Measurements from ENCODE around the gene RTL3.

Gene RTL3

DNA sequence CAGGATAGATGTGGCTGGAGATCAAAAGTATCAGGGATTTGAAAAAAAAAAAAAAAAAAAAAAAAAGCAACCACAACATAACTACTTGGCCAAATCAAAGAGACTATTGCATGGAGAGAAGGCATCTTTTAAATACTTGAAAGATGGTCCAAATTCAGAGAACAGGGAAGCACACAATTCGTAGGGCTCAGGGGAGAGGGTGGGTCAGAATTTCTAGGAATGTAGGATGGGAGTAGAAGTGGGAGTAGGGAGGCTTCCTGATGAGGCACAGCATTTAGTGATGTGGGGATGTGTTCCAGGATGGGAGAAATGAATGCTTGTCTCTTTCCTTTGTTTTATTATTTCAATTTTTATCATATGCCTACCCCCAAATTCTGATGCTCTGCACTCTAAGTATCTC is 36.3 kb downstream of the RTL3 start:
- Histone ChIP-seq H3K79me2 (ENCODE audit: low read length) (no peaks in the 10 kb centered on the region), H4K20me1 (ENCODE audit: insufficient read depth, low read length) (no peaks in the 10 kb centered on the region), H3K36me3 (replicated peaks; ENCODE audit: low read depth, low read length) (no peaks in the 10 kb centered on the region), H3K4me3 (ENCODE audit: low read length) (no peak overlapping the region), H3K27me3 (ENCODE audit: low read depth, low read length) (no peaks in the 10 kb centered on the region), H3K9ac (ENCODE audit: low read length) (no peak overlapping the region), H2AFZ (ENCODE audit: low read depth, low read length) (no peak overlapping the region), H3K4me2 (ENCODE audit: low read length) (no peak overlapping the region), H3K4me1 (ENCODE audit: low read length) (no peaks in the 10 kb centered on the region), H3K27ac (ENCODE audit: low read length) (no peak overlapping the region), H3K9me3 (ENCODE audit: insufficient read depth, low read length) (no peaks in the 10 kb centered on the region)
- TF ChIP-seq, protein P1, sequence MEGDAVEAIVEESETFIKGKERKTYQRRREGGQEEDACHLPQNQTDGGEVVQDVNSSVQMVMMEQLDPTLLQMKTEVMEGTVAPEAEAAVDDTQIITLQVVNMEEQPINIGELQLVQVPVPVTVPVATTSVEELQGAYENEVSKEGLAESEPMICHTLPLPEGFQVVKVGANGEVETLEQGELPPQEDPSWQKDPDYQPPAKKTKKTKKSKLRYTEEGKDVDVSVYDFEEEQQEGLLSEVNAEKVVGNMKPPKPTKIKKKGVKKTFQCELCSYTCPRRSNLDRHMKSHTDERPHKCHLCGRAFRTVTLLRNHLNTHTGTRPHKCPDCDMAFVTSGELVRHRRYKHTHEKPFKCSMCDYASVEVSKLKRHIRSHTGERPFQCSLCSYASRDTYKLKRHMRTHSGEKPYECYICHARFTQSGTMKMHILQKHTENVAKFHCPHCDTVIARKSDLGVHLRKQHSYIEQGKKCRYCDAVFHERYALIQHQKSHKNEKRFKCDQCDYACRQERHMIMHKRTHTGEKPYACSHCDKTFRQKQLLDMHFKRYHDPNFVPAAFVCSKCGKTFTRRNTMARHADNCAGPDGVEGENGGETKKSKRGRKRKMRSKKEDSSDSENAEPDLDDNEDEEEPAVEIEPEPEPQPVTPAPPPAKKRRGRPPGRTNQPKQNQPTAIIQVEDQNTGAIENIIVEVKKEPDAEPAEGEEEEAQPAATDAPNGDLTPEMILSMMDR (IDR thresholded peaks at IDR 0.05; ENCODE audit: low read depth, low read length): no peak
- no peak for TF ChIP-seq EZH2phosphoT487 (IDR thresholded peaks at IDR 0.05; ENCODE audit: low read depth)

DNA sequence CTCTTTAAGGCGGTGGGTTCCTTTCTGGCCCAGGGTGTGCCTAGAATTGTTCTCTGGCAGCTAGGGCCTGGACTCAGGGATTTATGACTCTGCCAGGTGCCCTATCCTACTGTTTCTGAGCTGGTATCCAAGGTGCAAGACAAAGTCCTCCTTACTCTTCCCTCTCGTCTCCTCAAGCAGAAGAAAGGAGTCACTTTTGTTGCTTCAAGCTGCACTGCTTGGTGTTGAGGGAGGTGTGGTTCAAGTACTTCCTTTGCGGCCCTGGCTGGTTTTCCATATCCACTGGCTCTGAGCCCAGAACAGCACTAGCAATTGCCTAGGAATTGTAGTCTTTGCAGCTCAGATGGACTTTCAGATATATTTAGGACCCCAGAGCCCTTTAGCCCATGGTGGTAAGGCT is 39.3 kb downstream of the RTL3 start:
- no peaks in the 10 kb centered on the region for H3K9me3 ChIP-seq (ENCODE audit: insufficient read depth, low read length)
- H3K36me3 ChIP-seq (replicated peaks; ENCODE audit: low read depth, low read length): no peaks in the 10 kb centered on the region
- TF ChIP-seq, protein P1 (IDR thresholded peaks at IDR 0.05; ENCODE audit: low read depth, low read length): no peak
- no peak for TF ChIP-seq EZH2phosphoT487 (IDR thresholded peaks at IDR 0.05; ENCODE audit: low read depth)
- no peak overlapping the region for H2AFZ ChIP-seq (ENCODE audit: low read depth, low read length)
- no peaks in the 10 kb centered on the region for H3K79me2 ChIP-seq (ENCODE audit: low read length)
- no peaks in the 10 kb centered on the region for H3K4me1 ChIP-seq (ENCODE audit: low read length)
- H3K9ac ChIP-seq (ENCODE audit: low read length): no peak overlapping the region
- H3K27me3 ChIP-seq (ENCODE audit: low read depth, low read length): no peaks in the 10 kb centered on the region
- H4K20me1 ChIP-seq (ENCODE audit: insufficient read depth, low read length): no peaks in the 10 kb centered on the region
- no peak overlapping the region for H3K4me2 ChIP-seq (ENCODE audit: low read length)
- H3K27ac ChIP-seq (ENCODE audit: low read length): no peak overlapping the region
- no peak overlapping the region for H3K4me3 ChIP-seq (ENCODE audit: low read length)

DNA sequence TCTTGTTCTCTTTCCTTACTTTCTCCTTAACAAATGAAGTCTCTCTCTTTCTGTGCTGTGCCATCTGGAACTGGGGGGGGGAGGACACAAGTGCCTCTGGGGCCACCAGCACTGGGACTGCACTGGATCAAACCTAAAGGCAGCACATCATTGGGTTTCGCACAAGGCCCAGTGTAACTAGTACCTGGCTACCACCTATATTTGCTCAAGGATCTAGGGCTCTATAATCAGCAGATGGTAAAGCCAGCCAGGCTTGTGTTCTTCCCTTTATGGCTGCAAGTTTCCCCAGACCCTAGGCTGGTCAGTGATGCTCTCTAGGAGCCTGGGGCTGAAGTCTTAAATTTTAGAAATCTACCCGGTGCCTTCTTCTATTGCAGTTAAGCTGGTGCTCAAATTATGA is 40.1 kb downstream of the RTL3 start:
- no peak for TF ChIP-seq EZH2phosphoT487 (IDR thresholded peaks at IDR 0.05; ENCODE audit: low read depth)
- TF ChIP-seq, protein P1 (IDR thresholded peaks at IDR 0.05; ENCODE audit: low read depth, low read length): no peak
- H3K4me2 ChIP-seq (ENCODE audit: low read length): no peak overlapping the region
- no peak overlapping the region for H3K4me3 ChIP-seq (ENCODE audit: low read length)
- H3K4me1 ChIP-seq (ENCODE audit: low read length): no peaks in the 10 kb centered on the region
- no peak overlapping the region for H3K27ac ChIP-seq (ENCODE audit: low read length)
- H3K36me3 ChIP-seq (replicated peaks; ENCODE audit: low read depth, low read length): no peaks in the 10 kb centered on the region
- no peak overlapping the region for H2AFZ ChIP-seq (ENCODE audit: low read depth, low read length)
- no peaks in the 10 kb centered on the region for H3K9me3 ChIP-seq (ENCODE audit: insufficient read depth, low read length)
- no peaks in the 10 kb centered on the region for H3K79me2 ChIP-seq (ENCODE audit: low read length)
- H3K27me3 ChIP-seq (ENCODE audit: low read depth, low read length): no peaks in the 10 kb centered on the region
- no peaks in the 10 kb centered on the region for H4K20me1 ChIP-seq (ENCODE audit: insufficient read depth, low read length)
- no peak overlapping the region for H3K9ac ChIP-seq (ENCODE audit: low read length)

DNA sequence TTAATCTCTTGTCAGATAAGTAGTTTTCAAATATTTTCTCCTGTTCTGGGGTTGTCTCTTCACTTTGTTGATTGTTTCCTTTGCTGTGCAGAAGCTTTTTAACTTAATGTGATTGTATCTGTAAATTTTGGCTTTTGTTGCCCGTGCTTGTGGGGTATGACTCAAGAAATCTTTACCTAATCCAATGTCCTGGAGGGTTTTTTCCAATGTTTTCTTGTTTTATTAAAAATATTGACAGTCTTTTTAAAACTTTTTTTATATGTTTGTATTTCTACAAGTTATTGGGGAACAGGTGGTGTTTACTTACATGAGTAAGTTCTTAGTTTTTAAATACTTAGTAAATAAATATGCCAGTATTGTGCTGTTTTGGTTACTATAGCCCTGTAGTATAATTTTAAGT is 44.9 kb downstream of the RTL3 start:
- Histone ChIP-seq H3K27me3 (ENCODE audit: low read depth, low read length) (no peaks in the 10 kb centered on the region), H3K9ac (ENCODE audit: low read length) (no peak overlapping the region)
- TF ChIP-seq, protein P1 (IDR thresholded peaks at IDR 0.05; ENCODE audit: low read depth, low read length): no peak
- no peak for TF ChIP-seq EZH2phosphoT487 (IDR thresholded peaks at IDR 0.05; ENCODE audit: low read depth)

More for the DNA sequence above, 44.9 kb downstream of the RTL3 start:
- no peaks in the 10 kb centered on the region for H3K4me1 ChIP-seq (ENCODE audit: low read length)
- H3K27ac ChIP-seq (ENCODE audit: low read length): no peak overlapping the region
- no peak overlapping the region for H2AFZ ChIP-seq (ENCODE audit: low read depth, low read length)
- H4K20me1 ChIP-seq (ENCODE audit: insufficient read depth, low read length): no peaks in the 10 kb centered on the region
- H3K79me2 ChIP-seq (ENCODE audit: low read length): no peaks in the 10 kb centered on the region
- H3K36me3 ChIP-seq (replicated peaks; ENCODE audit: low read depth, low read length): no peaks in the 10 kb centered on the region
- H3K4me3 ChIP-seq (ENCODE audit: low read length): no peak overlapping the region
- H3K9me3 ChIP-seq (ENCODE audit: insufficient read depth, low read length): no peaks in the 10 kb centered on the region
- H3K4me2 ChIP-seq (ENCODE audit: low read length): no peak overlapping the region
